Hematopoietic multipotent progenitor cell treated with erythropoietin and hydrocortisone succinate and interleukin-3 and kit ligand, for 4 days (in vitro differentiated cells): ENCODE data around the gene NECAB3.
A peak's percentile ranks its signal among the peaks of the same experiment; 100 is the strongest.

Experiments used
- DNase-seq: peaks from one replicate; pipeline ENCODE4 v3.0.0-alpha.2; 2015

Gene NECAB3

GRCh38 chr20:33696448-33696847, 22.2 kb upstream of the NECAB3 start:
- no peak for DNase-seq

GRCh38 chr20:33694639-33695012, 20.4 kb upstream of the NECAB3 start:
- DNase-seq: no peak

- no peak for DNase-seq
Measured at GRCh38 chr20:33693741-33694638, 19.8 kb upstream of the NECAB3 start.

GRCh38 chr20:33693289-33693688, 19.1 kb upstream of the NECAB3 start:
- DNase-seq: no peak

GRCh38 chr20:33689973-33690372, 15.7 kb upstream of the NECAB3 start:
- DNase-seq: peak; percentile 98

GRCh38 chr20:33689493-33689892, 15.3 kb upstream of the NECAB3 start:
- DNase-seq: no peak

GRCh38 chr20:33688938-33689424, 14.8 kb upstream of the NECAB3 start:
- peak; percentile 85 for DNase-seq

GRCh38 chr20:33687993-33688937, 14.0 kb upstream of the NECAB3 start:
- DNase-seq: no peak

- peak; percentile 78 for DNase-seq
Measured at GRCh38 chr20:33687370-33687915, 13.2 kb upstream of the NECAB3 start.

- no peak for DNase-seq
Measured at GRCh38 chr20:33686984-33687366, 12.7 kb upstream of the NECAB3 start.

GRCh38 chr20:33686100-33686983, 12.1 kb upstream of the NECAB3 start, which contains the start of gene E2F1:
TSS of gene E2F1 (minus strand) at chr20:33686385. CDS start at chr20:33686264, 121 bp downstream.
- peak; percentile 98 for DNase-seq

- peak; percentile 90 for DNase-seq
Measured at GRCh38 chr20:33685328-33686099, 11.3 kb upstream of the NECAB3 start.

- DNase-seq: peak; percentile 35
Measured at GRCh38 chr20:33684533-33685327, 10.5 kb upstream of the NECAB3 start.

GRCh38 chr20:33681728-33682353, 7.6 kb upstream of the NECAB3 start:
- DNase-seq: no peak

GRCh38 chr20:33681288-33681687, 7.1 kb upstream of the NECAB3 start:
- DNase-seq: no peak

- no peak for DNase-seq
Measured at GRCh38 chr20:33680686-33681085, 6.5 kb upstream of the NECAB3 start.

- DNase-seq: no peak
Measured at GRCh38 chr20:33679758-33680485, 5.7 kb upstream of the NECAB3 start.

GRCh38 chr20:33677991-33678702, 3.9 kb upstream of the NECAB3 start:
- no peak for DNase-seq
